ENCODE results near the gene BPIFA1. TPM values are rescaled to one million over a fixed set of nuclear protein-coding genes. Genes with fewer than 3 reads are reported as not detected.

BPIFA1 gene
- total RNA-seq = not detected in 2 replicates

DNA sequence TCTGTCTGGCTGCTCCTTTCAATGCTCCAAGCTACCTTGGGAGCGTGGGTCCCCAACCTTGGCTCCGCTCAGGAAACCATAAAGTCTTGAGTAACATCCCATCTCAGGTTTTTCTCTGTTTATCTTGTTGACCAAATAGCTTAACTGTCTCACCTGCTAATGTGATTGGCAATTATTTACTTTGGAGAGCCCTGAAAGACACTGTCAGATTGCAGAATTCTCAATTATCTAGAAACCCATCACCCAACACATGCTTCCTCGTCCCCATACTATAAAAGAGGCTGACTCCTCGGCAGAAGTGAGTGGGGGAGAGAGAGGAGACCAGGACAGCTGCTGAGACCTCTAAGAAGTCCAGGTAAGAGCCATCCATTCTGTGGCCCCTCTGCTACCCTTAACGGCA lies at the start of gene BPIFA1:
TSS of gene BPIFA1 (plus strand) at position 301 of the 400 bp plus-strand sequence. CDS start 1,716 bp downstream, outside the sequence.
- intact Hi-C loops (cut with micrococcal nuclease) = no loop called here

DNA sequence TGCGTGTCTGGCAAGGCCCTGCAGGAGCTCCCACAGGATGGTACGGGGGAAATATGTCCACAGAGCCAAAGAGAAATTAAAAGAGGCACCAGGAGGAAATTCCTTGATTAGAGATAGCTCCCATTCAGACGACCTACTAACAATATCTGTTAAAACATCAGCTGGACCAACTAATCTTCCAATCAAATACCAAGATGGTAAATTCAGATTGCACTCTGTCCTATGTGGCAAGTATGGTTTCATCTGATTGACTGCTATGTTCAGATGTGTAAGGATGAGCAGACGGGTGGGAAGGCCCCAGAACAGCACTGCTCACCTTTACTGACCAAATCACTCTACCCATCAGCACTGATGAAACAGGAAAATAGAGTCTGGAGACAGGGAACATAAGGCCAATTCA lies 48.3 kb upstream of the BPIFA1 start:
- intact Hi-C loops (cut with micrococcal nuclease) = no loop called here

GRCh38 chr20:33188421-33188820 lies 47.4 kb upstream of the BPIFA1 start:
- intact Hi-C loops (cut with micrococcal nuclease) = no loop called here

DNA sequence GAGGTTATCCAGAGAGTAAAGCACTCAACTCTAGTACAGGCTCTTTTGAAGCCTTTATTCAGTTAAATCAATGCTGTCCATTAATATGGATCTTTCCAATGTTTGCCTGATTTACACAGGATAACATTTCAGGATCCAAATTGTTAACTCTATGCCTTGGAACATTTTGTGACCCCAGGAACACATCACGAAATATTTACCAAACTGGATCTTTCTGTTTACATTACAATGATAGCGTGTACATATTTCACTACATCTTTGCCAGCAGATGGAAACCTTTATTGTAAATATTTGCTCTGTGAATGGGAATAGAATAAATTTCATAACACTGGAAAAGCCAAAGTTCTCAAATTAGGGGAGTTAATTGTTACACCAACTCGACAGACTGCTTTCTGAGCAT lies 44.3 kb upstream of the BPIFA1 start:
- intact Hi-C loops (cut with micrococcal nuclease) = no loop called here

- intact Hi-C loops (cut with micrococcal nuclease) = no loop called here
These were observed 43.8 kb upstream of the BPIFA1 start for GRCh38 chr20:33191955-33192354.

DNA sequence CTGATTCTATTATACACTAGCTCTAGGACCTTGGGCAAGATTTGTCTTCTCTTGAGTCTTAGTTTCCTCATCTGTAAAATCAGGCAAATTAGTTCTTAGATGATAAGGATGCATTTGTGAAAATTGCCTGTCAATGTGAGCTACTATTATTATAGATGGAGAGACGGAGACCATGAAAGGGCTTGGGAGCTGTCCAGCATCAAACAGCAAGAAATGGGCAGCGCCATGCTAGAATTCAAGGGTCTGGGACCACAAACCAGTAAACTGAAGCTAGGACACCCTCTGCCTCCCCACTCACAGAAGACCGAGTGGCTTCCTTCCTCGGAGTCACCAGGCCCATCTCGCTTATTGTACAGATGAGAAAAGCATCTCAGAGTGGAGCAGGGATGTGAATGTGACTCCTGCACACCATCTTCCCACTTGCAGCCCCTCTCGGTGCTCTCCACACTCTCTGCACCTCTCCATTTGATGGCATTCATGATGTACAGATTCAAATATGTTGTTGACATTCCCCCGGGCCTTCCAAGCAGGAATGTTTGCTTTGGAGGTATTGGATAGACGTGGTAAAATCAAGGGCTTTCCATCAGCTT lies 42.8 kb upstream of the BPIFA1 start:
- intact Hi-C loops (cut with micrococcal nuclease) = no loop called here

DNA sequence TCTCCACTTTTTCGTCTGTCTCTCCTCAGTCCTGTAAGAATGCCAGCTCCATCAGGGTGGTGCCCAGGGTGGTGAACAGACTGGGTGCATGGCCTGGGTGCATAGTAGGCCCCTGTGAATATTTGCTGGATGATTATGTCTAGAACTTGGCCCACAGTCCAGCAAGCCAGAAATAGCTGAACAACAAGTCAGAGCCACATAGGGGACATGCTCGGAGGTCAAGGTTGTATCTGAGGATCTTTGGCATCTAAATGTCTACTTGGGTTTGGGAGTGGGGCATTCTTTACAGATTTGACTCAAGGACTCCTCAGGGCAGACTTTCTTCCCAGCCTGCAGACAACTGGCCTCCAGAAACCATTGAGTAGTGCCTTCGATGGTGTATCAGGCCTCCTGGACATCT lies 36.8 kb upstream of the BPIFA1 start:
- intact Hi-C loops (cut with micrococcal nuclease) = no loop called here

- intact Hi-C loops (cut with micrococcal nuclease) = no loop called here
These were observed 33.3 kb upstream of the BPIFA1 start for GRCh38 chr20:33202451-33202850.

GRCh38 chr20:33203444-33203843 lies 32.4 kb upstream of the BPIFA1 start:
- intact Hi-C loops (cut with micrococcal nuclease) = no loop called here

- intact Hi-C loops (cut with micrococcal nuclease) = no loop called here
These were observed 26.0 kb upstream of the BPIFA1 start for GRCh38 chr20:33209789-33210188.

- intact Hi-C loops (cut with micrococcal nuclease) = no loop called here
These were observed 25.4 kb upstream of the BPIFA1 start for GRCh38 chr20:33210371-33210770.

DNA sequence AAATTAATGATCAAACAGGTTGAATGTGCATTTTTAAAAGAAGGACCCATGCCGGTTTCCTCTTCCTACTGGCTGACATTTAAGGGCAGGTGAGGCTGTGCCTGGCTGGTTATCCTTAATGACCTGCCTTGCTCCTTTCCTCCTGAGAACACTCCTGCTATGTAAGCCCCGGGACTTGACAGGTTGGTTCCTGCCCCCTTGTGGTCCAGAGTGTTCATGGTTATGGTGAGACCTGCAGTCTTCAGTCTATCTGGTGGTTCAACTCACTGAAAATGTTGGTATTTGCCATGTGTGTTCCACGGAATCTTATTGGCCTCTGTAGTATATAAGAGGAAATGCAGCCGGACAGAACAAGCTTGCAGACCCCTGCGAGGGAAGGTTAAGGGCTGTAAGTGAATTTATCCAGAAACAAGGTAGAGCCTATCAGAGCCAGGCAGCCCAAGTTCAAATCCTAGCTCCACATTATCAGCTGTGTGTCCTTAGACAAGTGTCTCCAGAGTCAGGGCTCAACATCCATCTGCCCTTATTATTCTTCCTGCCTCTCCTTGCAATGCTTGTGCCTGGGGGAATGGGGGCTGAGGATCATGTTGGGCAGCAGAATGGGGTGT lies 23.9 kb upstream of the BPIFA1 start:
- intact Hi-C loops (cut with micrococcal nuclease) = loop anchor here (1.0 kb wide), 1 partner anchor 310 kb away; no protein-coding TSS in a partner anchor

DNA sequence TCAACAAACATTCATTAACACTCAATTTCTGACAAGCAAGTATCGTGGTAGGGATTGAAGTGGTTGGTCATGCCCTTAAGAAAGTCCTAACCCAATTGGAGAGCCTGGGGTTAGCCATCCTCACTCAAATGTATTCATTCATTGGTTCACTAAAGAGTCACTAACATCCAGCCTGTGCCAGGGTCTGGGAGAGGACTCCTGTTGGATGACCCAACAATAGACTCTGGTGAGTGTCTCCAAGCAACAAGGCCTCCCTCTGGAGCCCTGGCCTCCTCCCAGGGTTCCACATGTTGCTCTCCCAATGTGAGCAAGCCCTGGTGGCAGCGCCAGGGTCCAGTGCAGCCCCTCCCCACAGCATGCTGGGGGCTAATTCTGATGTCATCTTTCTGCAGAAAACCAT lies 18.7 kb upstream of the BPIFA1 start, which contains the start of gene BPIFA3:
TSS of gene BPIFA3 (plus strand) at position 301 of the 400 bp plus-strand sequence. CDS start 185 bp downstream, outside the sequence.
- intact Hi-C loops (cut with micrococcal nuclease) = no loop called here

DNA sequence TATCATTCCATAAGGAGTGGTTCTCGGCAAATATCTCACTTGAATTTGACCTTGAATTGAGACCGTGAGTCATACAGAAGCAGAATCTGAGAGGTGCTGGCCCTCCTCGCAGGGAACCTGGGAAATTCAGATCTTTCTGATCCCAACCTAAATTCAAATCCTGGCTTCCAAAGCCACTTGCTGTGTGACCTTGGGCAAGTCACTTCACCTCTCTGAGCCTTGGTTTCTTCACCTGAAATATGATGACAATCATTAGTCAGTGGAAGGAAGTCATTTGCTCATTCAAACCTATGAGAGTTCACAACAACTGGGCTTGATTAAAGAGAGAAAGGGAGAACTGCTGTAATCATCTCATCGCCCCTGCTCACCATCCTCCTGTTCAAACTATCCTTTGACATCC lies 11.4 kb upstream of the BPIFA1 start:
- intact Hi-C loops (cut with micrococcal nuclease) = no loop called here

- intact Hi-C loops (cut with micrococcal nuclease) = no loop called here
These were observed 6.0 kb upstream of the BPIFA1 start for GRCh38 chr20:33229843-33230242.

DNA sequence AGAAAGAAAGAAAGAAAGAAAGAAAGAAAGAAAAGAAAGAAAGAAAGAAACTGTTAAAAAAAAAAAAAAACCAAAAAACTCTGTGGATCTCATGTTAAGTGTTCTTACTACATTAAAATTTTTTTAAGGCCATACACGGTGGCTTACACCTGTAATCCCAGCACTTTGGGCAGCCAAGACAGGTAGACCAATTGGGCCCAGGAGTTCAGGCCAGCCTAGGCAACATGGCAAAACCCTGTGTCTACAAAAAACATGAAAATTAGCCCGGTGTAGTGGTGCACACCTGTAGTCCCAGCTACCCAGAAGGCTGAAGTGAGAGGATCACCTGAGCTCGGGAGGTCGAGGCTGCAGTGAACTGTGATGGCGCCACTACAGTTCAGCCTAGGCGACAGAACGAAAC lies 4.6 kb upstream of the BPIFA1 start:
- intact Hi-C loops (cut with micrococcal nuclease) = no loop called here

DNA sequence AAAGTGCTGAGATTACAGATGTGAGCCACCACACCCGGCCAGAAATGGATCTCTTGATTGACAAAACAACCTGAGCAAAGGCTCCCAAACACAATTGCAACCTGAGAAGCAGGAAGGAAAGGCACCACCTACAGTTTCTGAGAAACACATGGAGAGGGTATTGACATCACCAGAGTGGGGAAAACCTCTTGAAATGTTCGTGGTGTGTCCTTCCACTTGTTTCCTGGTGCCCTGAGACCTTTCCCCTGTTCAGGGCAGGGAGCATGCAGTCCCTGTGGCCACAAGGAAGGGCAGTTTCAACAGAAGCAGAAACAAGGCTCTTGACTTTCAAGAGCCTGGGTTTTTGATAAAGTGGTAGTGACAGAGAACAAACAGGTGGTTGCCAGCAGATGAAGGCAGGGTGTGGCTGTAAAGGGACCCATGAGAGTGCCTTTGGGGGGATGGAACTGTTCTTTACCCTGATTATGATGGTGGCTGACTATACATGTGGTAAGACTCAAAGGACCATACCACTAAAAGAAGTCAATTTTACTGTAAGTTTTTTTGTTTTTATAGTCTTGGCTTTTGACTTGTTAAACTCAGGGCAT lies 3.2 kb upstream of the BPIFA1 start:
- intact Hi-C loops (cut with micrococcal nuclease) = no loop called here

DNA sequence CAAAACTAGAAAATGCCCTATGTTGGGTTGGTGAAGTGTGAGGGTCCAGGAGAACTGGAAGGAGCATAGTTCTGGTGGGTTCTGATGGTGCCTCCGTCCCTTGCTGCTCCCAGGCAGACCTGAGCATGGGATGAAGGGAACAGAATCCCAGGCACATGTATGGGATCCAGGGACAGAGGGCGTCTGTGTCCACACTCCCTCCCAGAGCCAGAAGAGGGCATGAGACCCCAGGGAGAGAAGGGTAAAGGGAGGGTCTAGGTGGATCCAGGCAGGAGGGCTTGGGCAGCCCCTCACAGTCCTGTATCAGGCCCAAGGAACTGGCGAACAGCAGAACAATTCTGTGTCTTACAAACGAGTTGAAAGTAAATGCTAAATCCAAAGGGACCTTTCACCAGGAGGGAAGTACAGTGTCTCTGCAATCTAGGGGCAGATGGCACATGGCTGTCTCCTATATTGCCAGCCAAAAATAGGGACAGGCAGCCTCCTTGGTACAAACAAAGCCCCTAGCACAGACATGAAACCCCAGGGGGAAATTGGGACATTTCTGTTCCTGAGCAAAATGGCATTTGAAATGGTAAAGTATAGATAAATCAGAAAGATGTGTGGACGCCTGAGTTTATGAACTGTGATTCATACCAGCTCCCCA lies 2.5 kb upstream of the BPIFA1 start:
- intact Hi-C loops (cut with micrococcal nuclease) = no loop called here

DNA sequence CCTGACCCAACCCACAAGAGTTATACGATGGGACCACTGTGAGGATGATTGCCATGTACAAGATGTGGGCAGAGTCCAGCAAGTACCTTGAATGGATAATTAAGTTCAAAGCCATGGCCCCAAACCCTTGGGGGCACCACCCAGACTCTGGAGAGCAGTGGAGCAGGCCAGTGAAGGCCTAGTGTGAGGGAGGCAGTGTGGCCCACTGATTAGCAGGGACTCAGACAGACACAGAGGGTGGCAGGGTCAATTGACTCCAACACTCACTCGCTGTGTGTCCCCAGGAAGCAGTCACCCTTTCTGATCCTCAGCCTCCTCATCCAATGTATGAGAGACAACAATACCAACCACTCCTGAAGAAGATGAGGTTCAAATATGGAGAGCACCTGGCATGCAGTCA lies 1.7 kb upstream of the BPIFA1 start:
- intact Hi-C loops (cut with micrococcal nuclease) = no loop called here

DNA sequence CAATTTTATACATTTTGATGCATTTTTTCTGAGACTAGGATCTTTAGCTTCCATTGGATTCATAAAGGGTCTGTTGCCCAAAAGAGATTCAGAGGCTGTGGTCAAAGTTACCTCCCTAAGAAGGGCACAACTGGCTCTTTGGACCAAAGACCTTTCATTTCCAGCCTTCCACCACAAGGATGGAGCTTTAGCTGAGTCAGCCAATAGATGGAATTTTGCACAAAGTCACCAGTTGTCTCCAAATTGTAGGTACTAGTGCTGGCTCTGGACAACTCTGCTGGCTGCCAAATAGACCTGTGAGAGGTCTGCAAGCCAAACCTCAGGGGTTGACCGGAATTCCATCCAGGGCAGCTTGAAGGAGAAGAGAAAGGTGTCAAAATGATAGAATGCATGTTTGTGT lies 555 bp downstream of the BPIFA1 start:
- intact Hi-C loops (cut with micrococcal nuclease) = no loop called here

DNA sequence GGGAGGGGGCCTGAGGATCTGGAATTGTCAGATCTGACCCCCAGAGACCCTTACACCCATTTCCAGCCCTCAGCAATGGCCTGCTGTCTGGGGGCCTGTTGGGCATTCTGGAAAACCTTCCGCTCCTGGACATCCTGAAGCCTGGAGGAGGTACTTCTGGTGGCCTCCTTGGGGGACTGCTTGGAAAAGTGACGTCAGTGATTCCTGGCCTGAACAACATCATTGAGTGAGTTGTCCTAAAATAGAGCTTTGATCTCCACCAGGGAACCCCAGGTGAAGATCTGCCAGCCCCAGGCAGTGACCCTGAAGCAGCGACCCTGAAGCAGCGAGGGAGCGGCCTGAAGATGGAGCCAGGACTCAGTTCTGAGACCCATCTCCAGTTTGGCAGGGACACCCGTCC lies 2.2 kb downstream of the BPIFA1 start:
- intact Hi-C loops (cut with micrococcal nuclease) = no loop called here

- intact Hi-C loops (cut with micrococcal nuclease) = no loop called here
These were observed 3.6 kb downstream of the BPIFA1 start for GRCh38 chr20:33239418-33239817.

Data from T-helper 1 cell treated with Interleukin-12 subunit alpha and Interleukin-12 subunit beta and Interleukin-4 antibody, amounts not matched to agents 30 ng/mL and 1 ng/mL, for 36 hours (primary cell).